ENCODE results near the gene PLA2G1B.

PLA2G1B gene

GRCh38 chr12:120278137-120279069, 49.2 kb downstream of the PLA2G1B start:
- Histone ChIP-seq H3K27ac (ENCODE audit: low read depth, low read length) (no peak overlapping the region), H4K20me1 (ENCODE audit: low read depth, low read length) (no peaks in the 10 kb centered on the region), H3K9ac (ENCODE audit: low read length) (no peak overlapping the region), H3K27me3 (ENCODE audit: low read length) (no peaks in the 10 kb centered on the region), H3K4me3 (ENCODE audit: insufficient read depth, low read length, poor library complexity, severe bottlenecking) (no peak overlapping the region), H3K9me3 (ENCODE audit: insufficient read depth, low read length) (no peaks in the 10 kb centered on the region), H3F3A (ENCODE audit: insufficient read depth) (no peaks in the 10 kb centered on the region; the same call in 1 of the 2 replicates), H3K36me3 (ENCODE audit: low read length) (no peaks in the 10 kb centered on the region), H3K9me2 (replicated peaks; ENCODE audit: insufficient read depth, low read length) (no peaks in the 10 kb centered on the region), H2AFZ (ENCODE audit: low read depth, low read length, severe bottlenecking) (no peak overlapping the region), H3K4me2 (ENCODE audit: low read depth, low read length, poor library complexity, severe bottlenecking) (no peak overlapping the region), H3K79me2 (ENCODE audit: insufficient read depth, low read length) (no peaks in the 10 kb centered on the region)
- TF ChIP-seq CTCF (IDR thresholded peaks at IDR 0.05; ENCODE audit: insufficient read depth, low read length, poor library complexity, severe bottlenecking), result no peak
- TF ChIP-seq EZH2phosphoT487 (conservative IDR thresholded peaks at IDR 0.05; ENCODE audit: low read length), result no peak

GRCh38 chr12:120276734-120277133, 50.8 kb downstream of the PLA2G1B start:
- no peaks in the 10 kb centered on the region for H3K27me3 ChIP-seq (ENCODE audit: low read length)
- TF ChIP-seq CTCF (IDR thresholded peaks at IDR 0.05; ENCODE audit: insufficient read depth, low read length, poor library complexity, severe bottlenecking) (no peak), EZH2phosphoT487 (conservative IDR thresholded peaks at IDR 0.05; ENCODE audit: low read length) (no peak)
- H3K4me3 ChIP-seq (ENCODE audit: insufficient read depth, low read length, poor library complexity, severe bottlenecking), result no peak overlapping the region
- no peaks in the 10 kb centered on the region; the same call in 1 of the 2 replicates for H3F3A ChIP-seq (ENCODE audit: insufficient read depth)
- no peak overlapping the region for H2AFZ ChIP-seq (ENCODE audit: low read depth, low read length, severe bottlenecking)
- no peaks in the 10 kb centered on the region for H3K36me3 ChIP-seq (ENCODE audit: low read length)
- no peaks in the 10 kb centered on the region for H3K9me2 ChIP-seq (replicated peaks; ENCODE audit: insufficient read depth, low read length)
- H3K9ac ChIP-seq (ENCODE audit: low read length), result no peak overlapping the region
- H3K9me3 ChIP-seq (ENCODE audit: insufficient read depth, low read length), result no peaks in the 10 kb centered on the region
- no peak overlapping the region for H3K27ac ChIP-seq (ENCODE audit: low read depth, low read length)
- H3K4me2 ChIP-seq (ENCODE audit: low read depth, low read length, poor library complexity, severe bottlenecking), result no peak overlapping the region
- no peaks in the 10 kb centered on the region for H3K79me2 ChIP-seq (ENCODE audit: insufficient read depth, low read length)
- H4K20me1 ChIP-seq (ENCODE audit: low read depth, low read length), result no peaks in the 10 kb centered on the region

Data from SU-DHL-6 (cell line).